Measurements from ENCODE around the gene THOC6. TPM values are rescaled to one million over a fixed set of nuclear protein-coding genes. Genes with fewer than 3 reads are reported as not detected.
"Not testable (repeated sequence)": the region's sequence is repeated elsewhere in the genome, so short reads cannot be mapped to it uniquely, and the experiment has no call there.

The THOC6 gene
- total RNA-seq, 1 donor from 2014 or later, result 20.6 TPM

GRCh38 chr16:3070608-3071111 lies 46.8 kb downstream of the THOC6 start:
- no peak for DNase-seq (ENCODE audit: low spot score)

- DNase-seq (ENCODE audit: low spot score), result no peak
Observed at GRCh38 chr16:3071655-3072054, 47.8 kb downstream of the THOC6 start.

GRCh38 chr16:3072148-3072547 lies 48.3 kb downstream of the THOC6 start:
- not testable (repeated sequence) for DNase-seq (ENCODE audit: low spot score)

- not testable (repeated sequence) for DNase-seq (ENCODE audit: low spot score)
Observed at GRCh38 chr16:3072576-3073263, 48.9 kb downstream of the THOC6 start.

- no peak for DNase-seq (ENCODE audit: low spot score)
Observed at GRCh38 chr16:3073448-3073847, 49.6 kb downstream of the THOC6 start.

GRCh38 chr16:3074860-3075522 lies 51.2 kb downstream of the THOC6 start:
- DNase-seq (ENCODE audit: low spot score), result no peak

- DNase-seq (ENCODE audit: low spot score), result no peak
Observed at GRCh38 chr16:3075523-3075915, 51.7 kb downstream of the THOC6 start.

- not testable (repeated sequence) for DNase-seq (ENCODE audit: low spot score)
Observed at GRCh38 chr16:3075946-3076345, 52.1 kb downstream of the THOC6 start.

- DNase-seq (ENCODE audit: low spot score), result no peak
Observed at GRCh38 chr16:3076577-3076976, 52.7 kb downstream of the THOC6 start.

Other genes starting within 250 kb of the THOC6 start
- 212 TPM for gene ELOB, start 246.8 kb upstream of the THOC6 start, total RNA-seq
- not detected for gene PRSS33, start 236.5 kb upstream of the THOC6 start, total RNA-seq
- gene PRSS41, start 225.6 kb upstream of the THOC6 start, total RNA-seq, result not detected
- gene PRSS21, start 206.8 kb upstream of the THOC6 start, total RNA-seq, result not detected
- not detected for gene ZG16B, start 193.7 kb upstream of the THOC6 start, total RNA-seq
- gene PRSS22, start 165.9 kb upstream of the THOC6 start, total RNA-seq, result not detected
- gene FLYWCH2, start 140.8 kb upstream of the THOC6 start, total RNA-seq, result 21.5 TPM
- gene FLYWCH1, start 112.1 kb upstream of the THOC6 start, total RNA-seq, result 32.0 TPM
- gene KREMEN2, start 59.8 kb upstream of the THOC6 start, total RNA-seq, result not detected
- 4.5 TPM for gene PAQR4, start 54.7 kb upstream of the THOC6 start, total RNA-seq
- gene PKMYT1, start 43.6 kb upstream of the THOC6 start, total RNA-seq, result 0.58 TPM
- gene CLDN9, start 11.1 kb upstream of the THOC6 start, total RNA-seq, result not detected
- not detected for gene CLDN6, start 5.9 kb upstream of the THOC6 start, total RNA-seq
- gene TNFRSF12A, start 3.7 kb upstream of the THOC6 start, total RNA-seq, result 84.8 TPM
- gene HCFC1R1, start 93 bp upstream of the THOC6 start, total RNA-seq, result 26.5 TPM
- not detected for gene BICDL2, start 12.9 kb downstream of the THOC6 start, total RNA-seq
- gene MMP25, start 22.5 kb downstream of the THOC6 start, total RNA-seq, result 21.6 TPM
- gene IL32, start 41.6 kb downstream of the THOC6 start, total RNA-seq, result 36.0 TPM
- gene ZSCAN10, start 75.3 kb downstream of the THOC6 start, total RNA-seq, result not detected
- gene ZNF205, start 88.6 kb downstream of the THOC6 start, total RNA-seq, result 6.1 TPM
- gene ZNF213, start 111.0 kb downstream of the THOC6 start, total RNA-seq, result 6.0 TPM
- gene OR1F1, start 164.2 kb downstream of the THOC6 start, total RNA-seq, result not detected
- gene ZNF200, start 211.1 kb downstream of the THOC6 start, total RNA-seq, result 8.4 TPM
- 6.0 TPM for gene MEFV, start 232.6 kb downstream of the THOC6 start, total RNA-seq